AG04450 (cell line): ENCODE measurements around the gene NCKAP1. TPM values are rescaled to one million over a fixed set of nuclear protein-coding genes. Genes with fewer than 3 reads are reported as not detected.

Source experiments
- CTCF ChIA-PET: fragments of 300-600, 350-600 bp; formaldehyde crosslinking; extraction: SDS; loops from one replicate; lab custom pipeline; 2022; ENCODE audit warnings: antibody characterized with exemption, inconsistent platforms; lab: Charles Lee
- POLR2A ChIA-PET: fragments of 350-600 bp; formaldehyde crosslinking; extraction: SDS; loops from one replicate; lab custom pipeline; 2021; ENCODE audit warnings: antibody characterized with exemption, inconsistent platforms; lab: Yijun Ruan, JAX
- DNase-seq: peaks from one replicate; pipeline ENCODE4 v3.0.0-alpha.2; 2011; ENCODE audit warnings: low read depth, low spot score
- H3K27ac ChIP-seq: one replicate; pipeline ENCODE4 v1.5.1; 2012; ENCODE audit warnings: low read depth, low read length, control low read depth
- H3K27me3 ChIP-seq: one replicate; pipeline ENCODE4 v1.6.0; 2012; ENCODE audit warnings: low read length; ENCODE audit not compliant: control insufficient read depth, insufficient read depth
- H3K4me3 ChIP-seq: 2 replicates; pipeline ENCODE4 v1.5.1; 2011; ENCODE audit warnings: mild to moderate bottlenecking, low read depth, low read length, control low read depth
- H3K9me3 ChIP-seq: 2 replicates; pipeline ENCODE4 v1.5.1; 2012; ENCODE audit warnings: low read length; ENCODE audit not compliant: control insufficient read depth, insufficient read depth
- CTCF ChIP-seq: IDR thresholded peaks from 2 replicates; pipeline ENCODE4 v1.5.1; 2011; ENCODE audit warnings: low read depth, low read length, control low read depth, inconsistent platforms
- polyA plus RNA-seq: library from polyadenylated mRNA; depleted of rRNA; stranded (reverse); fragments of >200 nt; gene quantifications from 2 replicates; pipeline ENCODE4 v1.2.3, GENCODE V29; 2011

NCKAP1 gene
- polyA plus RNA-seq, 1 experiment: 182 TPM

GRCh38 chr2:183078163-183078463 lies 39.9 kb upstream of the NCKAP1 start:
- ChIA-PET CTCF (interaction anchor here (2.6 kb wide), 1 partner anchor 10 kb away, joined by 13 read pairs; no protein-coding TSS in a partner anchor), POLR2A (no interaction called here)
- Histone ChIP-seq H3K9me3 (no peaks in the 10 kb centered on the region), H3K27me3 (peaks cover 9% of the 10 kb centered on the region), H3K4me3 (peak overlapping the region; percentile 79), H3K27ac (no peak overlapping the region)
- no peak for DNase-seq
- TF ChIP-seq CTCF: no peak

GRCh38 chr2:183072177-183072576 lies 33.9 kb upstream of the NCKAP1 start:
- Histone ChIP-seq H3K4me3 (no peak overlapping the region), H3K9me3 (peaks cover 13% of the 10 kb centered on the region), H3K27me3 (peaks cover 12% of the 10 kb centered on the region), H3K27ac (no peak overlapping the region)
- TF ChIP-seq CTCF: no peak
- DNase-seq: no peak
- ChIA-PET POLR2A (no interaction called here), CTCF (no interaction called here)

GRCh38 chr2:183070942-183071844 lies 32.9 kb upstream of the NCKAP1 start:
- TF ChIP-seq CTCF: peak; percentile 70
- Histone ChIP-seq H3K9me3 (peaks cover 13% of the 10 kb centered on the region), H3K27me3 (peaks cover 12% of the 10 kb centered on the region), H3K27ac (no peak overlapping the region), H3K4me3 (no peak overlapping the region)
- ChIA-PET CTCF (interaction anchor here (1.1 to 4.1 kb wide), 14 partner anchors 8 to 311 kb away, joined by 3 to 27 read pairs (median 5); no protein-coding TSS in a partner anchor), POLR2A (interaction anchor here (0.6 kb wide), 1 partner anchor 289 kb away, joined by 3 read pairs; no protein-coding TSS in a partner anchor)
- DNase-seq: no peak

- DNase-seq: no peak
- Histone ChIP-seq H3K27me3 (peaks cover 2% of the 10 kb centered on the region), H3K27ac (no peak overlapping the region), H3K9me3 (peaks cover 13% of the 10 kb centered on the region), H3K4me3 (no peak overlapping the region)
- CTCF ChIA-PET: interaction anchor here (0.6 to 4.1 kb wide), 4 partner anchors 10 to 134 kb away, joined by 4 to 27 read pairs (median 8); partner anchors contain the start of gene DUSP19
- POLR2A ChIA-PET: no interaction called here
- TF ChIP-seq CTCF: no peak
These were observed 30.9 kb upstream of the NCKAP1 start for GRCh38 chr2:183069174-183069573.

- no peak for TF ChIP-seq CTCF
- Histone ChIP-seq H3K27me3 (peaks cover 2% of the 10 kb centered on the region), H3K27ac (no peak overlapping the region), H3K9me3 (peaks cover 13% of the 10 kb centered on the region), H3K4me3 (no peak overlapping the region)
- ChIA-PET CTCF (interaction anchor here (3.5 to 4.1 kb wide), 2 partner anchors 10 kb away, joined by 13 to 27 read pairs; partner anchors contain the start of gene DUSP19), POLR2A (no interaction called here)
- DNase-seq: no peak
These were observed 30.3 kb upstream of the NCKAP1 start for GRCh38 chr2:183068561-183068960.
